ENCODE measurements around the gene ELL2.
A peak's percentile ranks its signal among the peaks of the same experiment; 100 is the strongest.
"Not testable (repeated sequence)": the region's sequence is repeated elsewhere in the genome, so short reads cannot be mapped to it uniquely, and the experiment has no call there.

The ELL2 gene

GRCh38 chr5:95858023-95858461 lies 103.6 kb downstream of the ELL2 start:
- H3K9me3 ChIP-seq = no peaks in the 10 kb centered on the region
- peaks cover 0 to 72% (median 53%) of the 10 kb centered on the region in 4 donors for H3K4me1 ChIP-seq
- intact Hi-C loops (cut with DNase I; ENCODE audit: low total_unique reads) = loop anchor here (2.0 to 10.0 kb wide), 4 partner anchors 101 to 805 kb away; partner anchors contain the start of gene CAST
- DNase-seq = peak; percentile 83 to 87
- peak overlapping the region; percentile 89 to 97 for H3K27ac ChIP-seq
- no peaks in the 10 kb centered on the region for H3K27me3 ChIP-seq
- peak overlapping the region in 1 of 2 donors; percentile 25 for H3K4me3 ChIP-seq
- no peaks in the 10 kb centered on the region for H3K36me3 ChIP-seq
- no peak for TF ChIP-seq CTCF (IDR thresholded peaks at IDR 0.05)

GRCh38 chr5:95857185-95857945 lies 104.3 kb downstream of the ELL2 start:
- Histone ChIP-seq H3K9me3 (no peaks in the 10 kb centered on the region), H3K27me3 (no peaks in the 10 kb centered on the region), H3K4me1 (peaks cover 0 to 66% (median 46%) of the 10 kb centered on the region in 4 donors), H3K4me3 (no peak overlapping the region), H3K36me3 (no peaks in the 10 kb centered on the region), H3K27ac (peak overlapping the region; percentile 89 to 97)
- peak; percentile 94 to 97 for DNase-seq
- intact Hi-C loops (cut with DNase I; ENCODE audit: low total_unique reads) = loop anchor here (10.0 kb wide), 1 partner anchor 747 kb away; no protein-coding TSS in a partner anchor
- TF ChIP-seq CTCF (IDR thresholded peaks at IDR 0.05) = no peak

- intact Hi-C loops (cut with DNase I; ENCODE audit: low total_unique reads) = loop anchor here (10.0 kb wide), 1 partner anchor 748 kb away; no protein-coding TSS in a partner anchor
- Histone ChIP-seq H3K27ac (peak overlapping the region; percentile 89 to 97), H3K4me1 (peaks cover 0 to 57% (median 38%) of the 10 kb centered on the region in 4 donors), H3K27me3 (no peaks in the 10 kb centered on the region), H3K9me3 (no peaks in the 10 kb centered on the region), H3K4me3 (no peak overlapping the region), H3K36me3 (no peaks in the 10 kb centered on the region)
- no peak for TF ChIP-seq CTCF (IDR thresholded peaks at IDR 0.05)
- no peak for DNase-seq
Observed at GRCh38 chr5:95856501-95856981, 105.1 kb downstream of the ELL2 start.

GRCh38 chr5:95853490-95853889 lies 108.2 kb downstream of the ELL2 start:
- no peak for DNase-seq
- Histone ChIP-seq H3K36me3 (no peaks in the 10 kb centered on the region), H3K9me3 (no peaks in the 10 kb centered on the region), H3K4me3 (no peak overlapping the region), H3K27me3 (no peaks in the 10 kb centered on the region), H3K4me1 (peaks cover 0 to 32% (median 22%) of the 10 kb centered on the region in 4 donors), H3K27ac (no peak overlapping the region)
- intact Hi-C loops (cut with DNase I; ENCODE audit: low total_unique reads) = loop anchor here (10.0 kb wide), 1 partner anchor 751 kb away; no protein-coding TSS in a partner anchor
- no peak for TF ChIP-seq CTCF (IDR thresholded peaks at IDR 0.05)

- Histone ChIP-seq H3K4me1 (peaks cover 0 to 23% (median 13%) of the 10 kb centered on the region in 4 donors), H3K36me3 (no peaks in the 10 kb centered on the region), H3K27ac (no peak overlapping the region), H3K4me3 (no peak overlapping the region), H3K27me3 (no peaks in the 10 kb centered on the region), H3K9me3 (no peaks in the 10 kb centered on the region)
- no peak for TF ChIP-seq CTCF (IDR thresholded peaks at IDR 0.05)
- DNase-seq = no peak
- intact Hi-C loops (cut with DNase I; ENCODE audit: low total_unique reads) = loop anchor here (10.0 kb wide), 1 partner anchor 752 kb away; no protein-coding TSS in a partner anchor
Observed at GRCh38 chr5:95852567-95852966, 109.1 kb downstream of the ELL2 start.

- peaks cover 0 to 17% (median under 1%) of the 10 kb centered on the region in 4 donors for H3K4me1 ChIP-seq
- not testable (repeated sequence) for DNase-seq, H3K36me3 ChIP-seq, H3K4me3 ChIP-seq, H3K27ac ChIP-seq, H3K9me3 ChIP-seq, H3K27me3 ChIP-seq
- intact Hi-C loops (cut with DNase I; ENCODE audit: low total_unique reads) = loop anchor here (10.0 kb wide), 1 partner anchor 754 kb away; no protein-coding TSS in a partner anchor
Observed at GRCh38 chr5:95851141-95851540, 110.5 kb downstream of the ELL2 start.

All from tibial artery (tissue), 4 donors.